ENCODE results near the gene PSMC3IP.
"Not testable (repeated sequence)": the region's sequence is repeated elsewhere in the genome, so short reads cannot be mapped to it uniquely, and the experiment has no call there.

- TF ChIP-seq CTCF (conservative IDR thresholded peaks at IDR 0.05; ENCODE audit: low read depth in 2 of 2); CREB1 (CRISPR knock-in tag; IDR thresholded peaks at IDR 0.05; ENCODE audit: low read depth); NANOG (IDR thresholded peaks at IDR 0.05; ENCODE audit: borderline replicate concordance); EZH2 (IDR thresholded peaks at IDR 0.05; ENCODE audit: low read depth, unreplicated experiment): not testable (repeated sequence)
These were observed 32.6 kb upstream of the PSMC3IP start for GRCh38 chr17:42609814-42610801.
